HG03354 (cell line): ENCODE results near the gene RPE65.
"Not testable (repeated sequence)": the region's sequence is repeated elsewhere in the genome, so short reads cannot be mapped to it uniquely, and the experiment has no call there.

Source experiments
- ATAC-seq: cut with Tn5 transposase; IDR thresholded peaks from one replicate; pipeline ENCODE4 v1.9.1; 2021; ENCODE audit warnings: mild to moderate bottlenecking; ENCODE audit not compliant: unreplicated experiment, poor library complexity, severe bottlenecking

The RPE65 gene

GRCh38 chr1:68449901-68450300 is at the start of gene RPE65:
Gene RPE65, minus strand, starts transcription at chr1:68449954. Its CDS starts 49 bp downstream, at chr1:68449905.
- no peak for ATAC-seq

- ATAC-seq, result peak; percentile 21
Measured at GRCh38 chr1:68497358-68497698, 47.6 kb upstream of the RPE65 start.

- ATAC-seq, result peak; percentile 94
Measured at GRCh38 chr1:68496680-68497357, 47.1 kb upstream of the RPE65 start, which contains the start of gene DEPDC1. Gene DEPDC1, minus strand, starts transcription at chr1:68497082. Its CDS starts 83 bp downstream, at chr1:68496999.

- ATAC-seq, result peak; percentile 27
Measured at GRCh38 chr1:68495968-68496679, 46.4 kb upstream of the RPE65 start.

- no peak for ATAC-seq
Measured at GRCh38 chr1:68495532-68495931, 45.8 kb upstream of the RPE65 start.

GRCh38 chr1:68493193-68493592 is 43.4 kb upstream of the RPE65 start:
- ATAC-seq, result no peak

GRCh38 chr1:68492255-68492654 is 42.5 kb upstream of the RPE65 start:
- not testable (repeated sequence) for ATAC-seq

- no peak for ATAC-seq
Measured at GRCh38 chr1:68490046-68490651, 40.4 kb upstream of the RPE65 start.

GRCh38 chr1:68485431-68486022 is 35.8 kb upstream of the RPE65 start:
- ATAC-seq, result no peak

- no peak for ATAC-seq
Measured at GRCh38 chr1:68484618-68485017, 34.9 kb upstream of the RPE65 start.

- no peak for ATAC-seq
Measured at GRCh38 chr1:68481041-68481440, 31.3 kb upstream of the RPE65 start.

GRCh38 chr1:68479501-68479900 is 29.7 kb upstream of the RPE65 start:
- ATAC-seq, result no peak

- no peak for ATAC-seq
Measured at GRCh38 chr1:68478662-68479061, 28.9 kb upstream of the RPE65 start.

GRCh38 chr1:68476626-68477025 is 26.9 kb upstream of the RPE65 start:
- ATAC-seq, result not testable (repeated sequence)

- ATAC-seq, result no peak
Measured at GRCh38 chr1:68473060-68473459, 23.3 kb upstream of the RPE65 start.

- ATAC-seq, result no peak
Measured at GRCh38 chr1:68470388-68470970, 20.7 kb upstream of the RPE65 start.

- ATAC-seq, result no peak
Measured at GRCh38 chr1:68464891-68465290, 15.1 kb upstream of the RPE65 start.

GRCh38 chr1:68460935-68461334 is 11.2 kb upstream of the RPE65 start:
- no peak for ATAC-seq

- no peak for ATAC-seq
Measured at GRCh38 chr1:68459796-68460195, 10.0 kb upstream of the RPE65 start.

- no peak for ATAC-seq
Measured at GRCh38 chr1:68459091-68459490, 9.3 kb upstream of the RPE65 start.
